Neural progenitor cell (in vitro differentiated cells): Measurements from ENCODE around the gene ACBD6. TPM values are rescaled to one million over a fixed set of nuclear protein-coding genes. Genes with fewer than 3 reads are reported as not detected.

Experiments
- DNase-seq: peaks from one replicate; pipeline ENCODE4 v3.0.0-alpha.2; 2016; ENCODE audit warnings: low spot score
- H2AFZ ChIP-seq: fragments of 200-600 bp; sonication (generic); replicated peaks from 2 replicates; pipeline ENCODE4 v1.6.1; 2016; ENCODE audit warnings: antibody characterized with exemption
- H3F3A ChIP-seq: fragments of 200-600 bp; sonication (generic); 2 replicates; pipeline ENCODE4 v1.6.1; 2016; ENCODE audit warnings: antibody characterized with exemption, low read depth
- H3K27ac ChIP-seq: fragments of 200-600 bp; sonication (generic); 2 replicates; pipeline ENCODE4 v1.5.1; 2016; ENCODE audit warnings: mild to moderate bottlenecking
- H3K27me3 ChIP-seq: fragments of 200-600 bp; sonication (generic); 2 replicates; pipeline ENCODE4 v1.6.1; 2016; ENCODE audit warnings: mild to moderate bottlenecking, moderate library complexity
- H3K36me3 ChIP-seq: fragments of 200-600 bp; sonication (generic); 2 replicates; pipeline ENCODE4 v1.5.1; 2016
- H3K4me1 ChIP-seq: fragments of 200-600 bp; sonication (generic); 2 replicates; pipeline ENCODE4 v1.6.1; 2016; ENCODE audit warnings: mixed run types
- H3K4me2 ChIP-seq: fragments of 200-600 bp; sonication (generic); 2 replicates; pipeline ENCODE4 v1.6.1; 2016
- H3K4me3 ChIP-seq: fragments of 200-600 bp; sonication (generic); 2 replicates; pipeline ENCODE4 v1.5.1; 2016
- H3K79me2 ChIP-seq: fragments of 200-600 bp; sonication (generic); 2 replicates; pipeline ENCODE4 v1.6.1; 2016; ENCODE audit warnings: low read depth
- H3K9ac ChIP-seq: fragments of 200-600 bp; sonication (generic); 2 replicates; pipeline ENCODE4 v1.6.1; 2016
- H3K9me3 ChIP-seq: fragments of 200-600 bp; sonication (generic); 2 replicates; pipeline ENCODE4 v1.5.1; 2016; ENCODE audit warnings: low read depth
- H4K20me1 ChIP-seq: fragments of 200-600 bp; sonication (generic); 2 replicates; pipeline ENCODE4 v1.6.1; 2016; ENCODE audit warnings: low read depth
- H3K27ac Mint-ChIP-seq: 3 replicates; pipeline ENCODE4 v1.8.0; 2021; ENCODE audit warnings: mixed read lengths
- H3K27me3 Mint-ChIP-seq: 2 replicates; pipeline ENCODE4 v1.8.0; 2022; ENCODE audit warnings: low read depth, mild to moderate bottlenecking, inconsistent platforms, moderate library complexity, mixed read lengths; ENCODE audit not compliant: insufficient read depth
- H3K36me3 Mint-ChIP-seq: 3 replicates; pipeline ENCODE4 v1.8.0; 2021; ENCODE audit warnings: mixed read lengths
- H3K4me1 Mint-ChIP-seq: 3 replicates; pipeline ENCODE4 v1.8.0; 2021; ENCODE audit warnings: mixed read lengths
- H3K4me3 Mint-ChIP-seq: 3 replicates; pipeline ENCODE4 v1.8.0; 2021; ENCODE audit warnings: mild to moderate bottlenecking, moderate library complexity, mixed read lengths
- H3K9me3 Mint-ChIP-seq: 3 replicates; pipeline ENCODE4 v1.8.0; 2020; ENCODE audit warnings: mixed read lengths
- CTCF ChIP-seq: fragments of 200-600 bp; sonication (generic); IDR thresholded peaks from 2 replicates; pipeline ENCODE4 v1.5.1; 2017; ENCODE audit warnings: antibody characterized with exemption, mild to moderate bottlenecking
- EZH2 ChIP-seq: fragments of 200-600 bp; sonication (generic); IDR thresholded peaks from 2 replicates; pipeline ENCODE4 v1.6.1; 2017; ENCODE audit warnings: antibody characterized with exemption, mild to moderate bottlenecking, moderate library complexity
- EZH2phosphoT487 ChIP-seq: fragments of 200-600 bp; sonication (generic); IDR thresholded peaks from 2 replicates; pipeline ENCODE4 v1.6.1; 2017; ENCODE audit warnings: antibody characterized with exemption
- total RNA-seq: library from RNA; depleted of rRNA; stranded (reverse); fragments of >200 nt; gene quantifications from 2 replicates; pipeline ENCODE4 v1.2.3, GENCODE V29; 2015; ENCODE audit warnings: low replicate concordance

The ACBD6 gene
- total RNA-seq, 1 donor from 2014 or later = 36.8 TPM

- Histone ChIP-seq H3K4me3 (no peak overlapping the region), H3F3A (no peaks in the 10 kb centered on the region), H3K4me1 (no peaks in the 10 kb centered on the region), H2AFZ (no peak overlapping the region), H3K9me3 (no peaks in the 10 kb centered on the region), H3K27ac (no peak overlapping the region), H3K79me2 (no peaks in the 10 kb centered on the region), H3K27me3 (no peaks in the 10 kb centered on the region), H3K36me3 (no peaks in the 10 kb centered on the region), H4K20me1 (no peaks in the 10 kb centered on the region), H3K4me2 (no peak overlapping the region), H3K9ac (no peak overlapping the region)
- Mint-ChIP-seq H3K27ac (no peak overlapping the region), H3K9me3 (peaks cover 37% of the 10 kb centered on the region), H3K27me3 (no peaks in the 10 kb centered on the region), H3K4me1 (no peaks in the 10 kb centered on the region), H3K4me3 (no peak overlapping the region), H3K36me3 (peaks cover 26% of the 10 kb centered on the region)
- no peak for DNase-seq
- no peak for TF ChIP-seq CTCF
- no peak for TF ChIP-seq EZH2
- TF ChIP-seq EZH2phosphoT487 = no peak
Observed at GRCh38 chr1:180440335-180440734, 62.0 kb downstream of the ACBD6 start.

- Histone ChIP-seq H3K27ac (no peak overlapping the region), H3K27me3 (no peaks in the 10 kb centered on the region), H3K4me2 (no peak overlapping the region), H3K4me3 (no peak overlapping the region), H2AFZ (no peak overlapping the region), H3K4me1 (no peaks in the 10 kb centered on the region), H3K36me3 (no peaks in the 10 kb centered on the region), H3K9ac (no peak overlapping the region), H3K79me2 (peaks cover 25% of the 10 kb centered on the region), H3K9me3 (no peaks in the 10 kb centered on the region), H4K20me1 (no peaks in the 10 kb centered on the region), H3F3A (no peaks in the 10 kb centered on the region)
- Mint-ChIP-seq H3K36me3 (peaks cover 35% of the 10 kb centered on the region), H3K9me3 (peaks cover 34% of the 10 kb centered on the region), H3K27ac (no peak overlapping the region), H3K4me1 (no peaks in the 10 kb centered on the region), H3K4me3 (no peak overlapping the region), H3K27me3 (no peaks in the 10 kb centered on the region)
- TF ChIP-seq CTCF (no peak), EZH2 (no peak), EZH2phosphoT487 (no peak)
- DNase-seq = no peak
Observed at GRCh38 chr1:180435566-180435965, 66.8 kb downstream of the ACBD6 start.

GRCh38 chr1:180433873-180434272 lies 68.5 kb downstream of the ACBD6 start:
- H3K27ac ChIP-seq = no peak overlapping the region
- no peak overlapping the region for H3K4me2 ChIP-seq
- Mint-ChIP-seq H3K4me3 (no peak overlapping the region), H3K4me1 (no peaks in the 10 kb centered on the region), H3K36me3 (peaks cover 38% of the 10 kb centered on the region), H3K27me3 (no peaks in the 10 kb centered on the region), H3K27ac (no peak overlapping the region), H3K9me3 (peaks cover 26% of the 10 kb centered on the region)
- no peak for DNase-seq
- H3K27me3 ChIP-seq = no peaks in the 10 kb centered on the region
- H4K20me1 ChIP-seq = no peaks in the 10 kb centered on the region
- no peak overlapping the region for H3K9ac ChIP-seq
- TF ChIP-seq CTCF (no peak), EZH2 (no peak), EZH2phosphoT487 (no peak)
- H3K9me3 ChIP-seq = no peaks in the 10 kb centered on the region
- no peak overlapping the region for H3K4me3 ChIP-seq
- H2AFZ ChIP-seq = no peak overlapping the region
- H3F3A ChIP-seq = no peaks in the 10 kb centered on the region
- H3K36me3 ChIP-seq = no peaks in the 10 kb centered on the region
- peaks cover 25% of the 10 kb centered on the region for H3K79me2 ChIP-seq
- H3K4me1 ChIP-seq = no peaks in the 10 kb centered on the region
